Retinal pigment epithelial cell (primary cell): Measurements from ENCODE around the gene TPRG1.

Experiments
- DNase-seq: peaks from one replicate; pipeline ENCODE4 v3.0.0-alpha.2; 2010; ENCODE audit warnings: low read depth
- H3K4me3 ChIP-seq: 2 replicates; pipeline ENCODE4 v1.5.1; 2011; ENCODE audit warnings: mild to moderate bottlenecking, low read length, control low read depth, moderate library complexity
- TF ChIP-seq, protein P1 (sequence below): conservative IDR thresholded peaks from 2 replicates; pipeline ENCODE4 v1.5.1; 2011; ENCODE audit warnings: low read depth, low read length, control low read depth, inconsistent platforms

TPRG1 gene

DNA sequence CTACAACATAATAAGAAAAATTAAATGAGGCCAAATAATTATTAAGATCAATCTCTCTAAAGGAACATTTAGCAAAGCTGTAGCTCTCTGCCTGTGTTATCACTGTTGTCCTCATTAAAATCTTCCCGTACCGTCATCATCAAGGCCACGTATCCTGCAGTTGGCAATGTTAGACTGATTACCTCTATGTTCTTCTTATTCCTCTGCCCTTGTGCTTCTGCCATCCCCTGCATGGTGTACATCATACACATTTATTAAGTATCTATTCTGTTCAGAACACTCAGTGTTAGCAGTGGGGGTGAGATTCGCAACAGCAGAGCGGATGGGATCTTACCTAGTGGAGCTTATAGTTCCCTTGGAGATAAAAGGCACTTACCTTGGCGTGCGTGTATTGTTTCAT is 12.8 kb downstream of the TPRG1 start:
- DNase-seq, result no peak
- H3K4me3 ChIP-seq, result no peak overlapping the region
- TF ChIP-seq, protein P1, sequence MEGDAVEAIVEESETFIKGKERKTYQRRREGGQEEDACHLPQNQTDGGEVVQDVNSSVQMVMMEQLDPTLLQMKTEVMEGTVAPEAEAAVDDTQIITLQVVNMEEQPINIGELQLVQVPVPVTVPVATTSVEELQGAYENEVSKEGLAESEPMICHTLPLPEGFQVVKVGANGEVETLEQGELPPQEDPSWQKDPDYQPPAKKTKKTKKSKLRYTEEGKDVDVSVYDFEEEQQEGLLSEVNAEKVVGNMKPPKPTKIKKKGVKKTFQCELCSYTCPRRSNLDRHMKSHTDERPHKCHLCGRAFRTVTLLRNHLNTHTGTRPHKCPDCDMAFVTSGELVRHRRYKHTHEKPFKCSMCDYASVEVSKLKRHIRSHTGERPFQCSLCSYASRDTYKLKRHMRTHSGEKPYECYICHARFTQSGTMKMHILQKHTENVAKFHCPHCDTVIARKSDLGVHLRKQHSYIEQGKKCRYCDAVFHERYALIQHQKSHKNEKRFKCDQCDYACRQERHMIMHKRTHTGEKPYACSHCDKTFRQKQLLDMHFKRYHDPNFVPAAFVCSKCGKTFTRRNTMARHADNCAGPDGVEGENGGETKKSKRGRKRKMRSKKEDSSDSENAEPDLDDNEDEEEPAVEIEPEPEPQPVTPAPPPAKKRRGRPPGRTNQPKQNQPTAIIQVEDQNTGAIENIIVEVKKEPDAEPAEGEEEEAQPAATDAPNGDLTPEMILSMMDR, result no peak

DNA sequence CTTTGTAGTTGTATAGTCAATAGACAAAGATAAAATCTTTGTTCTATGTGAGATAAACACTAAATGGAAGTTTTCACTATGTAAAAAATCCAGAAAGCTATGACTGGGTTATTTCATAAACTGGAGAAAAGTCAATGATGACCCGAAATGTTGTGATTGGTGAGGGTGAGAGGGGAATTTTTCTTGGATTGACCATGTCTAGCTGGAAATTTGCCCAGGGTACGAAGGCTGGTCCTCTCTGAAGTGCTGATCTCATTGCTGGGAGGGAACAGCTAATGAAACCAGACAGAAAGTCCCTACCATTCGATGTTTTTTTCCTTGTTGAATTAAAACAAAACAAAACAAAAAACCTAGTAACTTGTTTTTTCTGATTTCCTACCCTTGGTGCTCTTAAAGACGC is 14.3 kb downstream of the TPRG1 start:
- TF ChIP-seq, protein P1, result no peak
- peak; percentile 23 for DNase-seq
- H3K4me3 ChIP-seq, result no peak overlapping the region

DNA sequence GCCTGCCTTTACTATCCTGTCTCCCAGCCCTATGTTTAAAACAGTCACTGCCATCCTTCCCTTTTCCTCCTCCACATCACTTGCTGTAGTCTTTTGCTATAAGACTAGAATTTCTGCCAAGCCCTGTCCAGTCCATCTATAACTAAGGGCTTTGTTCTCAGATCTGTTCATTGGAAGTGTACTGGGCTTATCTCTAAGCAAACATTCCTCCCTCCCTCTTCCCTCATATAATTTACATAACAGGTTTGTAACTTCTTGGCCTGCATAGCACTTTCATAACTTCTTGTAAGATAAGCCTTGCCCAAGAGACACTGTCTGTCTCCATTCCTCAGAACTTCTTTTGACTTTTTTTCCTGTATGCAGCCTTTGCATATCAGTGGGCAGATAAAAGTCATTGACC is 16.7 kb downstream of the TPRG1 start:
- peak; percentile 11 for DNase-seq
- TF ChIP-seq, protein P1, result no peak
- H3K4me3 ChIP-seq, result no peak overlapping the region

DNA sequence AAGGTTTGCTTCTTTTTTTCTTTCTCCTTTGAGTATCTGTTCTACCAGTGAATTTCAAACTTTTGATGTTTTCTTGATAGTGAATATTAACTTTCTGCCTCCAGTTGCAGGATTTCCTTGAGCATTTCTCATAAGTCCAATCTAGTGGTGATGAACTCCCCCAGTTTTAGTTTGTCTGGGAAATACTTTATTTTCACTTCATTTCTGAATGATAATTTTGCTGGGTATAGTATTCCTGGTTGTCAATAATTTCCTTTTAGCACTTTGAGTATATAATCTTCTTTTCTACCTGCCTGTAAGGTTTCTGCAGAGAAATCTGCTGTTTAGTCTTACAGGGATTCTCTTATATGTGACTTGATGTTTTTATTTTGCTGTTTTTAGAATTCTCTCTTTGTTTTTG is 21.0 kb downstream of the TPRG1 start:
- no peak for DNase-seq
- TF ChIP-seq, protein P1, result no peak
- H3K4me3 ChIP-seq, result no peak overlapping the region

DNA sequence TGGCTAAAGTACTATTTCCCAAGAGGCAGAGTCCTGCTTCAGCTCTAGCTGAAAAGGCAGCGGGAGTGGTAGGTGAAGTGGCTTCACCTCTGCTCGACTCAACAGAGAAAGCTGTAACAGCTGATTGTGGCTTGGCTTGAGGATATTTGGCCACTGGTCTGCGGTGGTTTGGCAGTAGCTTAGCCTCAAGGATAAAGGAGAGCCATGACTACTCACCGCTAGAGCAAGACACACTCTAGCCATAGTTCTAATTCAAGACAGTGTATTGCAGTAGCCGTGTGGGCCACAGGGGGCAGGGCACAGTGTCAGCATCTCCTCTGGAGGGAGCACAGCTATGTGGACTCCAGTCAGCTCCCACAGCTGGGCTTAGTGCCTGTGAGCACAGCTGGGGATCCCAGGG is 23.5 kb downstream of the TPRG1 start:
- DNase-seq, result no peak
- no peak overlapping the region for H3K4me3 ChIP-seq
- TF ChIP-seq, protein P1, result peak; percentile 26

DNA sequence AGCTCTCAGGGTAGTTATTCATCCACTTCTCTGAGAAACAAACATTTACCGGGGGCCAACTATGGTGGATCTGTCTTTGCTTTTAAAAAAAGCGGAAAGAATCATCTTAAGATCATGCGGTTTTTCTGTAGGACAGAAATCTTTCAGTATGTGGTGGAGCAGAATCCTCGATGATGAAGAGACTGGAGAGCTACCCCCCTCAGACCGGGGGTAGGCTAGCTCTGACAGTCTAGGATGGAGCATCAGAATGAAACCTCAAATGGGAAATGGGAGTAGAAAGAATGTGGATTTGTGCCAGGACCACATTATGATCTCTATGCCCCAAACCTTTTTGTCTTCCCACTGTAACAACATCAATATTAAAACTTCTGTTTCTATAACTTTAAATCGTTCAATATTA is 30.3 kb downstream of the TPRG1 start:
- DNase-seq, result no peak
- H3K4me3 ChIP-seq, result no peak overlapping the region
- TF ChIP-seq, protein P1, result no peak

DNA sequence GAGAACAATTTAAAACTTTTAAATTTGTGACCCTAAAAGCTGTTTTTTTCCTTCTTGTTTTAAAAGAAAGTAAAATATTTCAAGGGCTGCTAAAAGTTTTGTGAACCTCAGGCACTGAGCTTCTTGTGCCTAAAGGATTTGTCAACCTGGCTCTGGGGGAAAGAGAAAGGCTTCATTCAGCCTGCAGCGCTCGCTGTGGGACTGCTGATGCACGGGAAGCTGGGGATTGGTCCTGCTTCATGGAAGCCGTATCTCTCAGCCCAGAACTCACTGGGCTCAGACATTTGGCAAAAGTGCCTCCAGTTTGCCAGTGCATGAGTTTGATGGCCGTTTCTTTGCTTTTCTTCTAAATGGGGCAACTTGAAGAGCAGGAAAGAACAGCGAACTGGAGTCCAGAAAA is 30.8 kb downstream of the TPRG1 start:
- H3K4me3 ChIP-seq, result no peak overlapping the region
- TF ChIP-seq, protein P1, result no peak
- DNase-seq, result no peak
